Natural killer cell (primary cell): ENCODE data around the gene DNAL1. TPM values are rescaled to one million over a fixed set of nuclear protein-coding genes. Genes with fewer than 3 reads are reported as not detected.

Experiments
- ATAC-seq, 3 donors: fragments of 150-1000 bp in 2 of 3; fragments of 200-7000 bp in 1 of 3; cut with Tn5 transposase; 1 replicate in 1 of 3; 2 replicates in 2 of 3; pipeline ENCODE4 v1.10.0; 2021; ENCODE audit warnings: mild to moderate bottlenecking in 2 of 3, moderate library complexity in 2 of 3
- DNase-seq, 2 donors: peaks; one replicate each; pipeline versions ENCODE4 v3.0.0 to v3.0.0-alpha.2; 2013 to 2021; ENCODE audit warnings: mixed read lengths in 1 of 2
- H3K27ac ChIP-seq: one replicate; pipeline ENCODE4 v1.5.1; 2013; ENCODE audit warnings: mild to moderate bottlenecking, low read length
- H3K27me3 ChIP-seq: one replicate; pipeline ENCODE4 v1.6.1; 2013; ENCODE audit warnings: low read length; ENCODE audit not compliant: control insufficient read depth, insufficient read depth
- H3K36me3 ChIP-seq: one replicate; pipeline ENCODE4 v1.6.1; 2013; ENCODE audit warnings: low read length; ENCODE audit not compliant: control insufficient read depth, insufficient read depth
- H3K4me1 ChIP-seq: one replicate; pipeline ENCODE4 v1.6.1; 2013; ENCODE audit warnings: low read length; ENCODE audit not compliant: control insufficient read depth, insufficient read depth
- H3K4me3 ChIP-seq: one replicate; pipeline ENCODE4 v1.5.1; 2013; ENCODE audit warnings: low read length
- H3K9me3 ChIP-seq: one replicate; pipeline ENCODE4 v1.6.1; 2013; ENCODE audit warnings: low read length; ENCODE audit not compliant: control insufficient read depth, insufficient read depth
- H3K27ac Mint-ChIP-seq, 2 donors: one replicate each; pipeline ENCODE4 v1.8.0; 2022; ENCODE audit warnings: mild to moderate bottlenecking in 2 of 2, mixed read lengths in 2 of 2, moderate library complexity in 1 of 2
- H3K27me3 Mint-ChIP-seq, 2 donors: one replicate each; pipeline ENCODE4 v1.8.0; 2022; ENCODE audit warnings: low read depth in 2 of 2, mixed read lengths in 2 of 2
- H3K36me3 Mint-ChIP-seq: one replicate; pipeline ENCODE4 v1.8.0; 2022; ENCODE audit warnings: mixed read lengths
- H3K4me1 Mint-ChIP-seq, 2 donors: one replicate each; pipeline ENCODE4 v1.8.0; 2022; ENCODE audit warnings: mixed read lengths in 2 of 2
- H3K4me3 Mint-ChIP-seq: one replicate; pipeline ENCODE4 v1.8.0; 2022; ENCODE audit warnings: mild to moderate bottlenecking, moderate library complexity, mixed read lengths
- H3K9me3 Mint-ChIP-seq, 2 donors: one replicate each; pipeline ENCODE4 v1.8.0; 2022; ENCODE audit warnings: mixed read lengths in 2 of 2
- CTCF ChIP-seq: fragments of 200-600 bp; IDR thresholded peaks from one replicate; pipeline ENCODE4 v1.8.0; 2022; ENCODE audit warnings: antibody characterized with exemption
- WGBS: methylation state at CpG from one replicate; pipeline ENCODE4 v1.1.7; 2013; ENCODE audit warnings: missing lambda C conversion rate; ENCODE audit not compliant: insufficient coverage; 5-methylcytosine and 5-hydroxymethylcytosine counted together
- intact Hi-C: fragments of 100-400 bp; cut with micrococcal nuclease; formaldehyde crosslinking; loops from one replicate; pipeline ENCODE4 v1.14.2; 2022
- total RNA-seq, 4 donors: library from RNA; stranded (reverse); fragments of 120-200 nt in 1 of 4; gene quantifications; one replicate each; pipeline versions ENCODE4 v1.2.3 to v1.2.4, GENCODE V29; 2013 to 2022

Gene DNAL1
- total RNA-seq, 3 donors from 2014 or later (not counting 1 experiment from before 2014, with no cell fraction given), result 6.7 to 10.3 (median 10.1) TPM

GRCh38 chr14:73741386-73741875, 96.6 kb downstream of the DNAL1 start:
- intact Hi-C loops, result loop anchor here (2.0 kb wide), 1 partner anchor 19 kb away; a partner anchor contains a TSS
- peaks cover 31% of the 10 kb centered on the region for H3K36me3 ChIP-seq
- peaks cover 82% of the 10 kb centered on the region for H3K4me1 ChIP-seq
- H3K9me3 Mint-ChIP-seq, result no peaks in the 10 kb centered on the region
- DNase-seq, result peak in 1 of 2 donors; percentile 83
- TF ChIP-seq CTCF, result no peak
- H3K4me3 ChIP-seq, result peak overlapping the region; percentile 26
- H3K4me3 Mint-ChIP-seq, result peak overlapping the region; percentile 80
- H3K36me3 Mint-ChIP-seq, result no peaks in the 10 kb centered on the region
- H3K4me1 Mint-ChIP-seq, result peaks cover 59 to 66% of the 10 kb centered on the region in 2 donors
- peak; percentile 65 to 79 (median 78) for ATAC-seq
- no peaks in the 10 kb centered on the region for H3K27me3 ChIP-seq
- WGBS, result under 1% methylated on average over 12 of the region's 12 CpGs
- no peaks in the 10 kb centered on the region for H3K27me3 Mint-ChIP-seq
- peak overlapping the region; percentile 88 to 96 for H3K27ac Mint-ChIP-seq
- H3K27ac ChIP-seq, result peak overlapping the region; percentile 84
- no peaks in the 10 kb centered on the region for H3K9me3 ChIP-seq

GRCh38 chr14:73741876-73742519, 97.2 kb downstream of the DNAL1 start:
- peak overlapping the region; percentile 84 for H3K27ac ChIP-seq
- Mint-ChIP-seq H3K27ac (peak overlapping the region; percentile 88 to 96), H3K36me3 (no peaks in the 10 kb centered on the region), H3K27me3 (no peaks in the 10 kb centered on the region), H3K4me3 (peak overlapping the region; percentile 80), H3K9me3 (no peaks in the 10 kb centered on the region), H3K4me1 (peaks cover 65 to 72% of the 10 kb centered on the region in 2 donors)
- H3K4me1 ChIP-seq, result peaks cover 88% of the 10 kb centered on the region
- H3K4me3 ChIP-seq, result peak overlapping the region; percentile 26
- ATAC-seq (peak in 2 of 3 donors; percentile 25 to 35), DNase-seq (peak in 1 of 2 donors; percentile 77)
- no peak for TF ChIP-seq CTCF
- peaks cover 26% of the 10 kb centered on the region for H3K36me3 ChIP-seq
- no peaks in the 10 kb centered on the region for H3K9me3 ChIP-seq
- WGBS, result 20% methylated on average over 17 of the region's 17 CpGs
- no peaks in the 10 kb centered on the region for H3K27me3 ChIP-seq
- intact Hi-C loops, result loop anchor here (2.0 kb wide), 1 partner anchor 19 kb away; a partner anchor contains a TSS

- Histone ChIP-seq H3K4me3 (peak overlapping the region; percentile 1), H3K9me3 (no peaks in the 10 kb centered on the region), H3K36me3 (peaks cover 19% of the 10 kb centered on the region), H3K27me3 (no peaks in the 10 kb centered on the region), H3K27ac (peak overlapping the region; percentile 84), H3K4me1 (peaks cover 95% of the 10 kb centered on the region)
- Mint-ChIP-seq H3K9me3 (no peaks in the 10 kb centered on the region), H3K4me3 (peak overlapping the region; percentile 80), H3K27ac (peak overlapping the region; percentile 88 to 96), H3K27me3 (no peaks in the 10 kb centered on the region), H3K4me1 (peaks cover 69 to 78% of the 10 kb centered on the region in 2 donors), H3K36me3 (no peaks in the 10 kb centered on the region)
- intact Hi-C loops, result no loop called here
- DNase-seq, result peak in 1 of 2 donors; percentile 30
- no peak for TF ChIP-seq CTCF
- whole genome bisulfite sequencing, result 53% methylated on average over 4 of the region's 6 CpGs
- ATAC-seq, result no peak
These were observed 97.9 kb downstream of the DNAL1 start for GRCh38 chr14:73742520-73743238.
